ENCODE measurements around the gene HP. TPM values are rescaled to one million over a fixed set of nuclear protein-coding genes. Genes with fewer than 3 reads are reported as not detected.
A peak's percentile ranks its signal among the peaks of the same experiment; 100 is the strongest.

HP gene
- total and polyA plus RNA-seq, 2 of the 13 experiments (the other 11 are each of a cell fraction or from before 2014, with no cell fraction given), result 387 to 524 TPM

GRCh38 chr16:72066747-72067146, 12.4 kb downstream of the HP start (continued):
- TF ChIP-seq ZNF558 (CRISPR knock-in tag; IDR thresholded peaks at IDR 0.05; ENCODE audit: borderline replicate concordance) (no peak), KMT2B (CRISPR knock-in tag; IDR thresholded peaks at IDR 0.05) (no peak), ZNF597 (CRISPR knock-in tag; IDR thresholded peaks at IDR 0.05) (no peak), CEBPG (CRISPR knock-in tag; IDR thresholded peaks at IDR 0.05) (no peak), SOX6 (IDR thresholded peaks at IDR 0.05) (no peak), SOX6 (CRISPR knock-in tag; IDR thresholded peaks at IDR 0.05) (0 out of 2 replicates have a peak, but pooled peaks have one; percentile 1), ZNF615 (CRISPR knock-in tag; IDR thresholded peaks at IDR 0.05; ENCODE audit: borderline replicate concordance) (no peak), POGK (CRISPR knock-in tag; conservative IDR thresholded peaks at IDR 0.05) (no peak), SP4 (CRISPR knock-in tag; IDR thresholded peaks at IDR 0.05) (no peak), MTF2 (CRISPR knock-in tag; IDR thresholded peaks at IDR 0.05; ENCODE audit: borderline replicate concordance) (no peak), ZKSCAN8 (CRISPR knock-in tag; IDR thresholded peaks at IDR 0.05; ENCODE audit: borderline replicate concordance) (0 out of 2 replicates have a peak, but pooled peaks have one; percentile 16), ZNF33B (CRISPR knock-in tag; IDR thresholded peaks at IDR 0.05) (no peak), POLR2G (IDR thresholded peaks at IDR 0.05; ENCODE audit: low read depth, low read length) (peak; percentile 37; the same call in 1 of the 2 replicates), SALL2 (CRISPR knock-in tag; IDR thresholded peaks at IDR 0.05) (no peak), ZNF574 (CRISPR knock-in tag; IDR thresholded peaks at IDR 0.05) (no peak), ZNF136 (CRISPR knock-in tag; IDR thresholded peaks at IDR 0.05; ENCODE audit: low read depth) (no peak), FOXJ3 (CRISPR knock-in tag; IDR thresholded peaks at IDR 0.05; ENCODE audit: borderline replicate concordance) (no peak), KLF12 (CRISPR knock-in tag; IDR thresholded peaks at IDR 0.05; ENCODE audit: borderline replicate concordance) (no peak), NFKBIZ (CRISPR knock-in tag; IDR thresholded peaks at IDR 0.05) (no peak), NR3C1 (CRISPR knock-in tag; IDR thresholded peaks at IDR 0.05) (no peak), FOXP4 (CRISPR knock-in tag; IDR thresholded peaks at IDR 0.05) (no peak), PHB2 (IDR thresholded peaks at IDR 0.05; ENCODE audit: partially characterized antibody) (no peak), ZNF850 (CRISPR knock-in tag; conservative IDR thresholded peaks at IDR 0.05) (no peak), TEAD2 (CRISPR knock-in tag; IDR thresholded peaks at IDR 0.05) (no peak), ZNF7 (CRISPR knock-in tag; IDR thresholded peaks at IDR 0.05) (peak; percentile 75)

Data from HepG2 (cell line).